Mesodermal cell (in vitro differentiated cells): ENCODE measurements around the gene IL32.

Experiments used
- H3K27ac ChIP-seq: 2 replicates; pipeline ENCODE4 v1.7.0; 2013; ENCODE audit warnings: mild to moderate bottlenecking, low read depth, low read length, moderate library complexity; ENCODE audit not compliant: severe bottlenecking
- H3K36me3 ChIP-seq: 2 replicates; pipeline ENCODE4 v1.7.1; 2013; ENCODE audit warnings: mild to moderate bottlenecking, low read length, moderate library complexity; ENCODE audit not compliant: control insufficient read depth, insufficient read depth
- H3K4me1 ChIP-seq: one replicate; pipeline ENCODE4 v1.7.1; 2013; ENCODE audit warnings: mild to moderate bottlenecking, low read length; ENCODE audit not compliant: insufficient read depth, control insufficient read depth, poor library complexity, severe bottlenecking
- H3K4me3 ChIP-seq: 2 replicates; pipeline ENCODE4 v1.7.0; 2013; ENCODE audit warnings: low read length, control low read depth, mild to moderate bottlenecking; ENCODE audit not compliant: insufficient read depth, poor library complexity, severe bottlenecking; ENCODE audit errors: extremely low read depth
- H3K9me3 ChIP-seq: 2 replicates; pipeline ENCODE4 v1.7.1; 2013; ENCODE audit warnings: mild to moderate bottlenecking, low read length, moderate library complexity; ENCODE audit not compliant: control insufficient read depth
- WGBS, 2 experiments: methylation state at CpG; one replicate each; pipeline ENCODE4 v1.1.5; 2013; ENCODE audit warnings: missing lambda C conversion rate in 2 of 2; ENCODE audit not compliant: insufficient coverage in 2 of 2; 5-methylcytosine and 5-hydroxymethylcytosine counted together

IL32 gene

DNA sequence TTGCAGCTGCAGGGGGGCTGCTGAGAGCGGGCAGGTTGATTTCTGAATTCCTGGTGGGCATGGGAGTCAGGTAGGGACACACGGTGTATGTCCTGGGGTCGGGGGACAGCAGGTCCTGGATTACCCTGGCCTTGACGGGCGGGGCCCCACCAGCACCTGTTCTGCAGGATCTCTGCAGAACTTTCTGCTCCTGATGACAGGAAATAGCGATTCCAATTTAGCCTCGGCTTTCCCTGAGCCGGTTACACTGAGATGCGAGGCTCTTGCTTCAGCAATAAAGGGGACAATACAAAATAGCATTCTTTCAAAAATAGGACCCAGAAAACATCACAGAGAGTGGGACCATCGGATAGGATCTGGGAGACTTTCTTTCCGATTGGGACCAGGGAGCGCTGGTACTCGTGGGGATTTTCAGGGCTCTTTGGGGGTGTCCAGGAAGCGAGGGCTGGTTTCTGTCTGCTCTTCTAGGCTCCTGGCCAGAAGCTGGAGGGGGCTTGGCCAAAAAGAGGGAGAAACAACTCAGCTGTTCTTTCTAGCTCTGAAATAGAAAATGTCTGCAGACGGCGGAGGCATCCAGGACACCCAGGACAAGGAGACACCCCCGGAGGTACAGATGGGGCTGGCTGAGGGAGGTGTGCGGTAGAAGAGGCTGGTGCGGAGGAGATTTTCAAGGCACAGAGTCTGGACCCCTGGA is 47.6 kb downstream of the IL32 start:
- H3K4me1 ChIP-seq = peaks cover 13% of the 10 kb centered on the region
- peak overlapping the region; percentile 95 for H3K4me3 ChIP-seq
- H3K9me3 ChIP-seq = no peaks in the 10 kb centered on the region
- WGBS, 2 experiments = 41 to 47% methylated on average over 18 of the region's 19 CpGs
- no peak overlapping the region for H3K27ac ChIP-seq
- peaks cover 31% of the 10 kb centered on the region for H3K36me3 ChIP-seq

DNA sequence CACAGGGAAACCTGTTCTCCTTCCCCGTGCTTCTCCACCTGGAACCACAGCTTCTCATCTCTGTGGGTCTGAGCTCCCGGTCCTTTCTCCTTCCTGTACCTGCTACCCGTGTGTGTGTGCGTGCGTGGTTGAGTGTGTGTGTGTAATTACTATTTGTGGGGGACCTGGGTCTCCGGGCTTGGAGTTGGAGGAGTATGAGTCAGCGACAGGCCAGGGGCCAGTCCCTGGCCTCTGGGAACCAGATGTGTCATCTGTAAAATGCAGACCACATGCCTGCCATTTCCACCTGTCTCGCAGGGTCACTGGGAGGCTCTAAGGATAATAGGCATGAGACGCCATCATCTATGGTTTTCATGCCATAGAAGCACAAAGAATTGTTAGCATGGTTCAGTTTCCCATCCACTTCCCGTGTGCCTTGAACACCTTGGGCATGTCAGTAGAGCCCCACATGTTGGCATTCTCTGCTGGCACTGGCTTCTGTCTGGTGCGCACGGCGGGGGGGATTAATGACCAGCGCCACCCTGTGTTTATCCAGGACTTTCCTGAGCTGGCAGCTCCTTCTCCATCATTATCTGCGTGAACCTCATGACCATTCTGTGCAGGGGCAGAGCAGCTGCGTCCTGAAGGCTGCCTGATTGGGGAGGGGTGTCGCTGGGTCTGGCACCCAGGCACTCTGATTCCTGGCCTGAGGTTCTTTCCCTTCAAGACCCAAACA is 48.5 kb downstream of the IL32 start:
- Histone ChIP-seq H3K4me1 (peaks cover 13% of the 10 kb centered on the region), H3K4me3 (peak overlapping the region; percentile 95)

DNA sequence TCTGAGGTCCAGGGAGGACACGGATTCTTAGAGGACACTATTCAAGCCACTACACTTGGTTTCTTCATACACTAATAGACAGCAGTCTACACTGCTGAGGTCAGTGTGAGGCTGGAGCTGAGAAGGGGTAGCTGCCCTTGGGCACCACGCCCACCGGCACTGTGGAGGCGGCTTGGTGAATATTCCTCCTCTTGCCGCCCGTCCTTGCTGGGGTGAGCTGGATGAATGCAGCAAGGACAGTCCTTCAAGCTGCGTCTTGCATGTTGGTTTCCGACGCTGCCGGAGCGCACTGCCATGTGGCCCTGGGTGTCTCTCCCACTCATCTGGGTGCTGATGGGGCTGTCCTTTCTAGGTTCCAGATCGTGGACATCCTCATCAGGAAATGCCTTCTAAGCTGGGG is 49.6 kb downstream of the IL32 start:
- 97 to 100% methylated on average over 9 to 12 of the region's 12 CpGs for WGBS, 2 experiments

More for the DNA sequence above, 48.5 kb downstream of the IL32 start:
- peaks cover 40% of the 10 kb centered on the region for H3K36me3 ChIP-seq
- H3K27ac ChIP-seq = no peak overlapping the region
- WGBS, 2 experiments = 86 to 87% methylated on average over 10 to 12 of the region's 17 CpGs
- H3K9me3 ChIP-seq = no peaks in the 10 kb centered on the region

DNA sequence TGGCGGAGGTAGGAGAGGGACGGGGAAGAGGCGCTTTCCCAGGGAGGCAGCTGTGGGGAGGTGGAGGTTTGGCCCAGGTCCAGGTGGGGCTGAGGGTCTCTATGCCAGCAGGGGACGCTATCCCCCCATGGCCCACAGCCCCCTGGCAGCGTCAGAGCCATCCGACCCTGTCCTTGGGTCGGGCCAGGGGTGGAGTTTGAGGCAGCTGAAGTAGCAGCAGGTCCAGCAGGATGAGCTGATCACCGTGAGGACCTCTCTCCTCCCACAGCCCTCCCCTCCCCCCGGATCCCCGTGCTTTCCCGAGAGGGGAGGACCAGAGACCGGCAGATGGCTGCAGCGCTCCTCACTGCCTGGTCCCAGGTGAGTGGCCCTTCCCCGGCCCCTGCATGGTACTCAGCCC is 50.1 kb downstream of the IL32 start:
- Histone ChIP-seq H3K9me3 (no peaks in the 10 kb centered on the region), H3K4me3 (no peak overlapping the region), H3K4me1 (peaks cover 13% of the 10 kb centered on the region), H3K27ac (no peak overlapping the region), H3K36me3 (peaks cover 55% of the 10 kb centered on the region)
- 83 to 87% methylated on average over 9 to 10 of the region's 14 CpGs for WGBS, 2 experiments

More for the DNA sequence above, 49.6 kb downstream of the IL32 start:
- Histone ChIP-seq H3K27ac (no peak overlapping the region), H3K9me3 (no peaks in the 10 kb centered on the region), H3K4me1 (peaks cover 13% of the 10 kb centered on the region), H3K4me3 (no peak overlapping the region), H3K36me3 (peaks cover 49% of the 10 kb centered on the region)

DNA sequence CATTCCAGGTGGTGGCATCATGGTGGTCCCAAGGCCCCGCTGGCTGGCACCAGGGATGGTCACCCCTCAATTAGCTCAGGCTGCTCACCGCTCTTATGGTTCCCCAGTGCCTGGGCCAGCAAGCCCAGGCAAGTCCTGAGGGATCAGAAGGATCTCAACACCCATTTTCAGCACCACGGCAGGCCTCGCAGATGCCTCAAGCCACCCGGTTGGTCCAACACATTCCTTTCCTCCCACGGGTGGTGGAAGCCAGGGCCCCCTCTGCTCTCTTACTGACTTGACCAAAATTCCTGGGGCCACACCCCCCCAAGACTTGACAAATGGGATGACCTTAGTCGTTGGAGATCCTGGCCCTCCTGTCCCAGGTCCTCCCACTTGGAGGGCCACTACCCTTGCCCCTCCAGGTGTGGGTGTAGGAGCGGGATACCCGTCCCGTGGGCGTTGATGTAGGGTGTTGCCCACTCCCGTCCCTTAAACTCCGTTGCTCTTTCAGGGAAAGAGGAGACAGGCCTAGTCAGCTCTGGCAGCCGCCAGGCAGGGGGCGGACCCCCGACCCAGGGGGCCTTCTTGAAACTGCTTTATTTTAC is 52.9 kb downstream of the IL32 start:
- 90 to 92% methylated on average over 9 to 12 of the region's 16 CpGs for WGBS, 2 experiments
- Histone ChIP-seq H3K9me3 (no peaks in the 10 kb centered on the region), H3K27ac (no peak overlapping the region), H3K36me3 (peaks cover 59% of the 10 kb centered on the region), H3K4me3 (no peak overlapping the region), H3K4me1 (peaks cover 9% of the 10 kb centered on the region)

DNA sequence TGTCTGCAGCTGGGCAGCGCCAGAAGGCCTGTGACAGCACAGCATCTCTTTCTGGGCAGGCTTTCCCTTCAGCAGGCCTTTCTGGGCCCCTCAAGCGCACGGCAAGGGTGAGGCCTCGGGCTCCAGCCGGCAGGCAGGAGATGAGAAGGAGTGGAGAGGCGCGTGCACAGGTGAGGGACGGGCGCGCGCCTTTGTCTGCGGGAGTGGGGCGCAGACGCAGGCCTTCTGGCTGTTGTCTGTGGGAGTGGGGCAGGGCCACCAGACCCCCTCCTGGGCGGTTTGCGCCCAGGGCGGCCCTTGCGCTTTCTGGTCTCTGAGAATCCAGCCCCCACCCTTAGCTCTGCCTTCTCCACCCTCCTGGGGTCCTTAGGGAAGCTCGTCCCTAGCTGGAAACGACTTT is 53.4 kb downstream of the IL32 start:
- Histone ChIP-seq H3K36me3 (peaks cover 59% of the 10 kb centered on the region), H3K9me3 (no peaks in the 10 kb centered on the region), H3K4me3 (no peak overlapping the region), H3K27ac (no peak overlapping the region), H3K4me1 (peaks cover 4% of the 10 kb centered on the region)
- 97% methylated on average over 14 to 18 of the region's 20 CpGs for WGBS, 2 experiments
